Body of pancreas (tissue), 4 donors: Measurements from ENCODE around the gene ANTXR2.

Source experiments
- CTCF ChIP-seq, 7 experiments: fragments of 450-650 bp in 4 of 7; fragments of 200-600 bp in 3 of 7; sonication (generic) in 3 of 7; IDR thresholded peaks; one replicate each; pipeline ENCODE4 v1.5.1; 2016 to 2019; ENCODE audit warnings: antibody characterized with exemption in 7 of 7
- POLR2A ChIP-seq, 3 donors: fragments of 450-650 bp; IDR thresholded peaks; one replicate each; pipeline ENCODE4 v1.6.1; 2016; ENCODE audit warnings: antibody characterized with exemption in 3 of 3, mild to moderate bottlenecking in 2 of 3

DNA sequence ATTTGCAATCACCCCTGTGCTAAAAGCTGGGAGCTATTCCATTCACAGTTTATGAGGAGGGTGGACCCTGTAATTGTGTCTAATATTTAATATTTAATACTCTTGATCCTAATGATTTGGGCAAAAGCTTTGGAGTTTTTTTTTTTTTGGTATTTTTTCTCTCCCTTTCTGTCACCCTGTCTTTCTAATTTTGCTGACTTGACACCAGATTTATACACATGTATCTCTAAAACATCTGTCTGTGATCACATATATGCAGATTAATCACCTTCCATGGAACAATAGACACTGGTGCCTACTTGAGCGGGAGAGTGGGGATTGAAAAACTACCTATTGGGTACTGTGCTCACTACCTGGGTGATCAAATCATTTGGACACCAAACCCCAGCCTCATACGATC, 18.7 kb upstream of the ANTXR2 start:
- TF ChIP-seq POLR2A (IDR thresholded peaks at IDR 0.05), result no peak
- TF ChIP-seq CTCF (IDR thresholded peaks at IDR 0.05), result no peak
